SH-SY5Y (cell line): ENCODE measurements around the gene SHISA7.

Experiments used
- GATA2 ChIP-seq: IDR thresholded peaks from 2 replicates; pipeline ENCODE4 v1.6.1; 2011; ENCODE audit warnings: mild to moderate bottlenecking, low read depth, low read length
- GATA3 ChIP-seq: IDR thresholded peaks from 2 replicates; pipeline ENCODE4 v1.6.1; 2011; ENCODE audit warnings: low read depth, mild to moderate bottlenecking, low read length, moderate library complexity

The SHISA7 gene

GRCh38 chr19:55443045-55443823 is at the start of gene SHISA7:
Gene SHISA7, minus strand, starts transcription at chr19:55443300. Its CDS starts 437 bp downstream, at chr19:55442863.
- TF ChIP-seq GATA2: no peak

- no peak for TF ChIP-seq GATA2
- TF ChIP-seq GATA3: no peak
These were observed 49.4 kb upstream of the SHISA7 start for GRCh38 chr19:55492362-55492944.

- no peak for TF ChIP-seq GATA3
- no peak for TF ChIP-seq GATA2
These were observed 48.7 kb upstream of the SHISA7 start for GRCh38 chr19:55491546-55492360.

- TF ChIP-seq GATA2 (no peak), GATA3 (no peak)
These were observed 47.7 kb upstream of the SHISA7 start for GRCh38 chr19:55490478-55491432.

GRCh38 chr19:55489711-55490477 is 46.8 kb upstream of the SHISA7 start:
- TF ChIP-seq GATA2: no peak
- TF ChIP-seq GATA3: no peak

- TF ChIP-seq GATA2: no peak
- no peak for TF ChIP-seq GATA3
These were observed 46.0 kb upstream of the SHISA7 start for GRCh38 chr19:55488986-55489710.

GRCh38 chr19:55487924-55488687 is 45.0 kb upstream of the SHISA7 start, which contains the start of gene SSC5D:
Gene SSC5D, plus strand, starts transcription at chr19:55488436. Its CDS starts 154 bp downstream, at chr19:55488590.
- TF ChIP-seq GATA3 (no peak), GATA2 (no peak)

GRCh38 chr19:55486971-55487923 is 44.1 kb upstream of the SHISA7 start:
- no peak for TF ChIP-seq GATA2
- no peak for TF ChIP-seq GATA3

- TF ChIP-seq GATA3 (no peak), GATA2 (no peak)
These were observed 43.2 kb upstream of the SHISA7 start for GRCh38 chr19:55486043-55486970.

- TF ChIP-seq GATA3 (no peak), GATA2 (no peak)
These were observed 42.4 kb upstream of the SHISA7 start for GRCh38 chr19:55485439-55486011.
